ENCODE results near the gene LCE7A. TPM values are rescaled to one million over a fixed set of nuclear protein-coding genes. Genes with fewer than 3 reads are reported as not detected.

LCE7A gene
- total and polyA plus RNA-seq, 2 donors from 2014 or later, result not detected

- DNase-seq, result no peak
- TF ChIP-seq, protein P1, sequence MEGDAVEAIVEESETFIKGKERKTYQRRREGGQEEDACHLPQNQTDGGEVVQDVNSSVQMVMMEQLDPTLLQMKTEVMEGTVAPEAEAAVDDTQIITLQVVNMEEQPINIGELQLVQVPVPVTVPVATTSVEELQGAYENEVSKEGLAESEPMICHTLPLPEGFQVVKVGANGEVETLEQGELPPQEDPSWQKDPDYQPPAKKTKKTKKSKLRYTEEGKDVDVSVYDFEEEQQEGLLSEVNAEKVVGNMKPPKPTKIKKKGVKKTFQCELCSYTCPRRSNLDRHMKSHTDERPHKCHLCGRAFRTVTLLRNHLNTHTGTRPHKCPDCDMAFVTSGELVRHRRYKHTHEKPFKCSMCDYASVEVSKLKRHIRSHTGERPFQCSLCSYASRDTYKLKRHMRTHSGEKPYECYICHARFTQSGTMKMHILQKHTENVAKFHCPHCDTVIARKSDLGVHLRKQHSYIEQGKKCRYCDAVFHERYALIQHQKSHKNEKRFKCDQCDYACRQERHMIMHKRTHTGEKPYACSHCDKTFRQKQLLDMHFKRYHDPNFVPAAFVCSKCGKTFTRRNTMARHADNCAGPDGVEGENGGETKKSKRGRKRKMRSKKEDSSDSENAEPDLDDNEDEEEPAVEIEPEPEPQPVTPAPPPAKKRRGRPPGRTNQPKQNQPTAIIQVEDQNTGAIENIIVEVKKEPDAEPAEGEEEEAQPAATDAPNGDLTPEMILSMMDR (IDR thresholded peaks at IDR 0.05; ENCODE audit: borderline replicate concordance, extremely low read depth, insufficient read depth), result no peak
- H3K27ac ChIP-seq (ENCODE audit: low read depth in 2 of 2, low read length in 2 of 2), result no peak overlapping the region
- H3K4me1 ChIP-seq (ENCODE audit: control insufficient read depth in 2 of 3, insufficient read depth in 2 of 3, low read depth in 1 of 3, low read length in 3 of 3), result no peaks in the 10 kb centered on the region
- H3K9me3 ChIP-seq (ENCODE audit: control insufficient read depth in 2 of 3, insufficient read depth in 1 of 3, low read length in 3 of 3), result no peaks in the 10 kb centered on the region
- intact Hi-C loops (cut with DNase I), result no loop called here
- no peak for FAIRE-seq
- H3K27me3 ChIP-seq (ENCODE audit: control insufficient read depth, insufficient read depth, low read length), result no peaks in the 10 kb centered on the region
- no peak overlapping the region for H3K4me3 ChIP-seq (ENCODE audit: low read length in 3 of 3)
- H3K9ac ChIP-seq (ENCODE audit: low read length in 3 of 3), result no peak overlapping the region
- H3K36me3 ChIP-seq (ENCODE audit: control insufficient read depth in 2 of 3, insufficient read depth in 3 of 3, low read length in 3 of 3), result no peaks in the 10 kb centered on the region
These were observed 19.9 kb downstream of the LCE7A start for GRCh38 chr1:152879559-152880198.

- H3K27me3 ChIP-seq (ENCODE audit: control insufficient read depth, insufficient read depth, low read length), result no peaks in the 10 kb centered on the region
- TF ChIP-seq, protein P1 (IDR thresholded peaks at IDR 0.05; ENCODE audit: borderline replicate concordance, extremely low read depth, insufficient read depth), result no peak
- H3K36me3 ChIP-seq (ENCODE audit: control insufficient read depth in 2 of 3, insufficient read depth in 3 of 3, low read length in 3 of 3), result no peaks in the 10 kb centered on the region
- intact Hi-C loops (cut with DNase I), result no loop called here
- DNase-seq (no peak), FAIRE-seq (no peak)
- H3K4me3 ChIP-seq (ENCODE audit: low read length in 3 of 3), result no peak overlapping the region
- no peaks in the 10 kb centered on the region for H3K4me1 ChIP-seq (ENCODE audit: control insufficient read depth in 2 of 3, insufficient read depth in 2 of 3, low read depth in 1 of 3, low read length in 3 of 3)
- no peak overlapping the region for H3K9ac ChIP-seq (ENCODE audit: low read length in 3 of 3)
- H3K27ac ChIP-seq (ENCODE audit: low read depth in 2 of 2, low read length in 2 of 2), result no peak overlapping the region
- H3K9me3 ChIP-seq (ENCODE audit: control insufficient read depth in 2 of 3, insufficient read depth in 1 of 3, low read length in 3 of 3), result no peaks in the 10 kb centered on the region
These were observed 20.5 kb downstream of the LCE7A start for GRCh38 chr1:152880316-152880715.

DNA sequence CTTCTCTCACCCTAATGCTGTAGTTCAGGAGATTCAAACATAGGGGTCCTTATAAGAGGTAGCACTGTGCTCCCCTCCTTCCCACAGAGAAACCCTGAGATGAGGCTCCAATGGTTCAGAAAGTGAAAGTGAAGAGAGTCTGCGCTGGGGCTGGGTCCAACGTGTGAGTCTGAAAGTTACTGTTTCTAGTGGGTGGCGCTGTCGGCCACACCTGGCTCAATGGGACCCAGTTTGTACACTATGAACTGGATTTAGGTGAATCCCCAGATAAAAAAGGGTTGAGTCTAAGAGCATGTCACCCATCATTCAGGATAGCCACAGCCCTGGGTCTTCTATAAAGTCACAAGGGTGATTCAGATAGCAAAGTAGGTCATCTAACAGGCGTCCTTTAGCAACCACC is 21.1 kb downstream of the LCE7A start:
- Histone ChIP-seq H3K9ac (ENCODE audit: low read length in 3 of 3) (no peak overlapping the region), H3K36me3 (ENCODE audit: control insufficient read depth in 2 of 3, insufficient read depth in 3 of 3, low read length in 3 of 3) (no peaks in the 10 kb centered on the region), H3K27me3 (ENCODE audit: control insufficient read depth, insufficient read depth, low read length) (no peaks in the 10 kb centered on the region), H3K4me1 (ENCODE audit: control insufficient read depth in 2 of 3, insufficient read depth in 2 of 3, low read depth in 1 of 3, low read length in 3 of 3) (no peaks in the 10 kb centered on the region), H3K27ac (ENCODE audit: low read depth in 2 of 2, low read length in 2 of 2) (no peak overlapping the region), H3K9me3 (ENCODE audit: control insufficient read depth in 2 of 3, insufficient read depth in 1 of 3, low read length in 3 of 3) (no peaks in the 10 kb centered on the region), H3K4me3 (ENCODE audit: low read length in 3 of 3) (no peak overlapping the region)
- TF ChIP-seq, protein P1 (IDR thresholded peaks at IDR 0.05; ENCODE audit: borderline replicate concordance, extremely low read depth, insufficient read depth), result no peak
- DNase-seq, result no peak
- intact Hi-C loops (cut with DNase I), result no loop called here
- FAIRE-seq, result no peak

DNA sequence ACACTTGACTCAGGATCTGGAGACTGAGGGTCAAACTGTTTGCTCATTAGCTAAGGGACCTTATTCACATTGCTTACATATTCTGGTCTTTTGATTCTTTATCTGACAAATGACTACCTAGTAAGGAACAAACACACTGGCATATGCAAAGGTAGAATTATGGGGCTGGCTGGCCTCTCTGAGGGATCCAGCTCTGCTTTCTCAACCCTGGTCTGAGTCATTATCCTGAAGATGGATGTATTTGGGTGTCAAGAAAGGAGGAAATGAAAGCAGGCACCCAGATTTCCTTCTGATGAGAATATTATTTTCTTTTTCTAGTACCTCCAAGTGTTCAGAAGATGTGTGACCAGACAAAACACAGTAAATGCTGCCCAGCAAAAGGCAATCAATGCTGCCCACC is 24.3 kb downstream of the LCE7A start:
- Histone ChIP-seq H3K36me3 (ENCODE audit: control insufficient read depth in 2 of 3, insufficient read depth in 3 of 3, low read length in 3 of 3) (no peaks in the 10 kb centered on the region), H3K27ac (ENCODE audit: low read depth in 2 of 2, low read length in 2 of 2) (no peak overlapping the region), H3K4me3 (ENCODE audit: low read length in 3 of 3) (no peak overlapping the region), H3K4me1 (ENCODE audit: control insufficient read depth in 2 of 3, insufficient read depth in 2 of 3, low read depth in 1 of 3, low read length in 3 of 3) (no peaks in the 10 kb centered on the region), H3K27me3 (ENCODE audit: control insufficient read depth, insufficient read depth, low read length) (no peaks in the 10 kb centered on the region), H3K9me3 (ENCODE audit: control insufficient read depth in 2 of 3, insufficient read depth in 1 of 3, low read length in 3 of 3) (no peaks in the 10 kb centered on the region), H3K9ac (ENCODE audit: low read length in 3 of 3) (no peak overlapping the region)
- FAIRE-seq (no peak), DNase-seq (no peak)
- TF ChIP-seq, protein P1 (IDR thresholded peaks at IDR 0.05; ENCODE audit: borderline replicate concordance, extremely low read depth, insufficient read depth), result no peak
- intact Hi-C loops (cut with DNase I), result no loop called here

Measured in kidney (tissue), 14 donors.